H1 (cell line): ENCODE results near the gene C6orf52.

ENCODE experiments used
- CTCF ChIP-seq, 3 experiments: IDR thresholded peaks; 1 replicate in 2 of 3; 2 replicates in 1 of 3; pipeline versions ENCODE4 v1.5.1 to v1.6.1; 2011; ENCODE audit warnings: low read length in 3 of 3, mild to moderate bottlenecking in 3 of 3, inconsistent platforms in 2 of 3, low read depth in 1 of 3, moderate library complexity in 1 of 3; ENCODE audit not compliant: insufficient read depth in 1 of 3; ENCODE audit errors: control extremely low read depth in 1 of 3
- GABPA ChIP-seq: IDR thresholded peaks from 2 replicates; pipeline ENCODE4 v1.6.1; 2011; ENCODE audit warnings: mild to moderate bottlenecking, low read length, moderate library complexity, borderline replicate concordance; ENCODE audit not compliant: insufficient read depth
- POLR2A ChIP-seq, 2 experiments: IDR thresholded peaks; 1 replicate in 1 of 2; 2 replicates in 1 of 2; pipeline ENCODE4 v1.6.1; 2011; ENCODE audit warnings: low read depth in 2 of 2, low read length in 2 of 2, mild to moderate bottlenecking in 2 of 2; ENCODE audit errors: control extremely low read depth in 1 of 2
- TCF12 ChIP-seq: IDR thresholded peaks from 2 replicates; pipeline ENCODE4 v1.6.1; 2011; ENCODE audit warnings: low read depth, mild to moderate bottlenecking, low read length

- no peak for TF ChIP-seq TCF12
- TF ChIP-seq POLR2A (IDR thresholded peaks at IDR 0.05; ENCODE audit: control extremely low read depth in 1 of 2, low read depth in 2 of 2, low read length in 2 of 2) = no peak
- no peak for TF ChIP-seq GABPA
- no peak for TF ChIP-seq CTCF (IDR thresholded peaks at IDR 0.05; ENCODE audit: control extremely low read depth in 1 of 3, insufficient read depth in 1 of 3, low read depth in 1 of 3, low read length in 3 of 3)
Measured at GRCh38 chr6:10740061-10740460, 45.6 kb upstream of the C6orf52 start.
